NCI-H2196 (cell line): ENCODE measurements around the gene CMTM4.
"Not testable (repeated sequence)": the region's sequence is repeated elsewhere in the genome, so short reads cannot be mapped to it uniquely, and the experiment has no call there.

Experiments
- DNase-seq: peaks from one replicate; lab custom pipeline; 2025; ENCODE audit not compliant: unreplicated experiment; lab: John Stamatoyannopoulos, UW

Gene CMTM4

DNA sequence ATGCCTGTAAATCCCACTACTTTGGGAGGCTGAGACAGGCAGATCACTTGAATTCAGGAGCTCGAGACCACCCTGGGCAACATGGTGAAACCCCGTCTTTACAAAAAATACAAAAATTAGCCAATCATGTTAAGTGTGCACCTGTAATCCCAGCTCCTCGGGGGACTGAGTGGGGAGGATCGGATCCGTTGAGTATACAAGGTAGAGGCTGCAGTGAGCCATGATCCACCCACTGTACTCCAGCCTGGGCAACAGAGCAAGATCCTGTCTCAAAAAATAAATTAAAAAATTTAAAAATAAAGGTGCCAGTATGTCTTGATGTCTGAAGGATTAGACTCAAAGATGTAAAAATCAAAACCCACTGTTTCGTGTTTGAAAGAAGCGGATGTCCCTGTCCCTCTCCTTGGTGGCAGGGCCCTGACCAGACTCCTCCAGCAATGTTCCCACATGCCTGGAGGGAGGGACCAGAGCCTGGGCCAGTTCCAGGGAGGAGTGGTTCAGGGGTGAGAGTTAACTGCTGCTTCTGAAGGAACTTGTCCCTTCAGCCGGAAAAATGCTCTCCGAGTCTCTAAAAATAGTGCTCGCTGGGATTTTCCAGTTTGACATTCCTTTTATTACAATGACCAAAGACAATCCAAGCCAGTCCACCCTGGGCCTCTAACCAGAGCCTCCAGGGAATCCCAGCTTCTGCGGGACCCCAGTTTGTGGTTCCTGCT is 9.4 kb upstream of the CMTM4 start:
- no peak for DNase-seq

DNA sequence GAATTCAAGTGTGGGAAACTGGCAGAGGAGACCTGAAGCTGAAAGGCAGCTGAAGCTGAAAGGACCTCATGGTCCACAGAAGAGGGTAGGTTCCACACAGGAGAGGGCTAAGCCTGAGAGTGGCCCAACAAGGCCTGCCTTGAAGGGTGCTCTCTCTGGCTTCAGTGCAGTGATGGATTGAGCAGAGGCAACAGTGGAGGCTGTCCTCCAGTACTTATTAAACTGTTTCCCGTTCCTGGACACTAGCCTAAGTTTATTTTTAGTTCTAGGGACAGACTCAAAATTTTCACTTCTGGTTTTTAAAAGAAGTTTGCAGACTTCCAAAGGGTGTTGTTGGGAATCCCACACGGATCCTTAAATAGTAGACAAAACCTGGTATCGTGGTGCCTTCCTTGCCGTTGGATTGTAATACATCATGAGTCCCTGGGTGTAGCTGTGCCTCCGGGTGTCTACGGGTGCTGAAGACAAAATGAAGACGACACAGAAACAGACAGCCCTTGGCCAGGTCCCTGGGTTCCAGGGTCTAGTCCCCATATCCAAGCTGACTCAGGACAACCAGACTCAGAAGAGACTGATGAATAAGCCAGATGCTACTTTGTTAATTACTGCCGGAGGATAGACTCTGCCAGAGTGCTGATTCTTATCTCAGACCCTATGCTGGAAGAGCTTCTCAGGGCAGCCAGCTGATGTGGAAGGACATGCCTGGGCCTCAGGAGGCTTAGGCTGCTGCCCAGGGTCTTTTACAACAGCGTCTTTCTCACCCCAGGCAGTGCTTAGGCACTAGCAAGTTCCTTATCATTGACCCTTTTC is 7.1 kb upstream of the CMTM4 start:
- no peak for DNase-seq

DNA sequence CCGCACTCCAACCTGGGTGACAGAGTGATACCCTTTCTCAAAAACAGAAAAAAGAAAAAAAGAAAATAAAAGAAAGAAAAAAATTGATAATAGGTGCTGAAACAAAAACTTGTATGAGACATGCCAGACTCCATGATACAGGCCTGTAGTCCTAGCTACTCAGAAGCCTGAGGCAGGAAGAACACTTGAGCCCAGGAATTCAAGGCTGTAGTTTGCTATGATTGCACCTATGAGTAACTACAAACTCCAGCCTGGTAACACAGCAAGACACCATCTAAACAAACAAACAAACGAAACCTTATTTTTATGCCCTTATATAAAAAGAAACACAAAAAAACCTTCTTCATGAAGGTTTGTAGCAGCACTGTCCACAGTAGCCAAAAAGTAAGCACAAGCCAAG is 5.0 kb upstream of the CMTM4 start:
- DNase-seq: no peak

DNA sequence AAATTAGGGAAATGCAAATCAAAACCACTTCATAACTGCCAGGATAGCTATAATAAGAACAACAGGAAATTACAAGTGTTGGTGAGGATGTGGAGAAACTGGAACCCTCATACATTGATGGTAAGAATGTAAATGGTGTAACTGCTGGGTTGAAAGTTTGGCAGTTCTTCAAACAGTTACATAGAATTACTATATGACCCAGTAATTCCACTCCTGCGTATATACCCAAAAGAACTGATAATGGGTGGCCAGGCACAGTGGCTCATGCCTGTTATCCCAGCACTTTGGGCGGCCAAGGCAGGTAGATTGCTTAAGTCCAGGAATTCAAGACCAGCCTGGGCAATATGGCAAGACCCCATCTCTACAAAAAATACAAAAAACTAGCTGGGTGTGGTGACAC is 4.5 kb upstream of the CMTM4 start:
- no peak for DNase-seq

DNA sequence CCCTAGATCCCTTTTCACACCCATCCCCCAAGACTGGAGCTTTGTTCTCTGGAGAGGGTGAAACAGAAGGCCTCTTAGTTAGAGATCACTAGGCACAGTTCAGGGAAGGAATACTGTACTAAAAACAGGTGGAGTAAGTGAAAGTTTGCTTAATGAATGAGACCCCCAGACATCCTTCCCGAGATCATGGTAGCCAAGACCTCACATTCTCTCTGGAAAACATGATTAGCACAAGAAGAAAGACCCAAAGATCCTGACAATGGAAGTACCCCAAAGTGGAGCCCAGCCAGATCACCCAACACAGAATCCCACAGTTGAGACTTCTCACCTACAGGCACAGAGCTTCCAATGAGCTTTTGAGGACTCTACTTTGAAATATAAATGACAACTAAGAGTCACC is 3.4 kb upstream of the CMTM4 start:
- no peak for DNase-seq

DNA sequence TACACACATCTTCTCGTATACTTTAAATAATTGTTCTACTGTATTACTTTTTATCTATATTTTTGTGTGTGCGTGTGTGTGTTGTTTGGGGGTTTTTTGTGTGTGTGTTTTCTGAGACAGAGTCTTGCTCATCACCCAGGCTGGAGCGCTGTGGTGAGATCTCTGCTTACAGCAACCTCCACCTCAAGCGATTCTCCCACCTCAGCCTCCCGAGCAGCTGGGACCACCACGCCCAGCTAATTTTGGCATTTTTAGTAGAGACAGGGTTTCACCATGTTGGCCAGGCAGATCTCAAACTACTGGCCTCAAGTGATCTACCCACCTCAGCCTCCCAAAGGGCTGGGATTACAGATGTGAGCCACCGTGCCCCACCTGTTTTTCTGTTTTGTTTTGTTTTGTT is 1.5 kb upstream of the CMTM4 start:
- DNase-seq: no peak

DNA sequence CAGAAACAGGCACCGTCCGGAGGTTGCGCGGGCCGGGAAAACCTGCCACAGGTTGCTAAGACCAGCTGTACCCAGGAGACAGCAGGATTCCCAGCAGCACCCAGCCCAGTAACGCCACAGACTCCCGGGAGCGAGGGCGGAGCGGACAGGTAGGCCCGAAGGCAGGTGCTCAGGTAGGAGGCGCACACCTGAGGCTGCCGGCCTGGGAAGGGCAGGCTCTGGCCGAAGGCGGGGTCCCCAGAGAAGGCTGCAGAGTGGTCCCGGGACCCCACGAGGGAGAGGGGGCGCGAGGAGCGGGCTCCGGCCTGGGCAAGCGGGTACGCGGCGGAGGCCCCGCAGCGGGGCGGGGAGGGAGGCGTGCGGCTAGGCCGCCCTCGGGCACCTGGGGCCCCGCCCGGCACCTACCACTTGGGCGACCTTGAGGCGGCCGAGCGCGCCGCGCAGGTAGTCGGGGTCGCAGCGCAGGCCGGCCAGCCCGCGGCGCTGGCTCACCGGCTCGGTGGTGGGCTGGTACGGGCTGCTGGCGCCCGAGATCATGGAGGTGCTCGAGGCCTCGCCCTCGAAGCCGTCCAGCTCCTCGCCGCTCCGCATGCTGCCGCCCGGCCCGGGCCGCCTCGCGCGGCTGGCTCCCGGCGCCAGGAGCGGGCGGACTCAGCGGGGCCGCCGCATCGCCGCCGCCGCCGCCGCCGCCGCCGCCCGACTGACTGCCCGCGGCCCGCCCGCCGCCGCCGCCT is 441 bp downstream of the CMTM4 start:
- peak; percentile 2 for DNase-seq

DNA sequence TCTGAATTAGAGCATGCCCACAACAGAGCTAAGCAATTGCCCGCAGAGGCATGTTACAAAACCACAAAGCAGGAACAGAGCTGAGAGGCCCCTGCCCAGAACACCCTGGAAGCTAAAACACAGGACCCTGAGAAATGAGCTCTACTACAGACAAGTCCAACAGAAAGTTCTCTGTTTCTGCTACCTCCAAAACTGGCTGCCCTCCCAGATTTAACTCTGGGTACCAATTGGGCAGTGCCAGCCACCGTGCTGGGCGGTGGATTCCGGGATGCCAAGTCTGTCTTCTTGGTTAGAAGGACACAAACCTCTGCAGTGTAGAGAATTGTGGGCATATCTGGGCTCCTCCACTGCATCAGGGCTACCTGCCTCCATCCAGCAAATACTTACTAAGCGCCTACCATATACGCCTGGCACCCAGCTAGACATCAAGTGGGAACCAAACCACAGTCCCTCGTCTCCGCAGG is 1.0 kb downstream of the CMTM4 start:
- no peak for DNase-seq

DNA sequence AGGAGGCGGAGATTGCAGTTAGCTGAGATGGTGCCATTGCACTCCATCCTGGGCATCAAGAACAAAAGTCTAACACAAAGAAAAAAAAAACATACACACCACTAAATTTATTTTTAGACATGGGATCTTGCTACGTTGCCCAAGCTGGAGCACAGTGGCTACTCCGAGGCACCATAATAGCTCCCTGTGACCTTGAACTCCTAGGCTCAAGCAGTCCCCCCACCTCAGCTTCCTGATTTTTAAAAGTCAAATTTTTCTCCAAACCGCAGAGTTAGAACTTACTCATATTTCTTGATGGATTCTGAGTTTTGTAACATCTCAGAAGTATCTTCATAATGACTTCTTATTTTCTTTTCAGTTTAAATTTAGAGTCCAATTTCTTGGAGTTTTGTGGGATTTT is 3.4 kb downstream of the CMTM4 start:
- DNase-seq: no peak

DNA sequence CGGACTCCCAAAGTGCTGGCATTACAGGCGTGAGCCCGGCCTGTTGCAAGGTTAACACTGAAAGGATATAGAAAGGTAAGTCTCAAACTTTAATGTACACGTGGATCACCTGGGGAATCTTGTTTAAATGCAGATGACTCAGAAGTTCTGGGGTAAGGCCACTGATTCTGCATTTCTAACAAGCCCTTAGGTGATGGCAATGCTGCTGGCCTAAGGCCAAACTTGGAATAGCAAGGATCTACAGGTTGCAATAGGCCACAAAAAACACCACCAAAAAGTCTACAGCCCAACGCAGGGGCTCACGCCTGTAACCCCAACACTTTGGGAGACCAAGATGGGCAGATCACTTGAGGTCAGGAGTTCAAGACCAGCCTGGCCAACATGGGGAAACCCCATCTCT is 4.2 kb downstream of the CMTM4 start:
- DNase-seq: no peak

DNA sequence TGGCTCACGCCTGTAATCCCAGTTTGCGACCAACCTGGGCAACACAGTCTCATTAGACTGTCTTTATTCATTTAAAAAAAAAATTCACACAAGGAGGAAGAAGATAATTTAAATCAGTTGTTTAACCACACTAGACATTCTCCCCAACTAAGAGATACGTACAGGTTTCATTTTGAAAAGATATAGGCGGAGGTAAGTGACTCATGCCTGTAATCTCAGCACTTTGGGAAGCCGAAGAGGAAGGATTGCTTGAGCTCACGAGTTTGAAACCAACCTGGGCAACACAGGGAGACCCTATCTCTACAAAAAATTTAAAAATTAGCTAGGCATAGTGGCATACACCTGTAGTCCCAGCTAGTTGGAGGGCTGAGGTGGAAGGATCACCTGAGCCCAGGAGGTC is 5.3 kb downstream of the CMTM4 start:
- DNase-seq: no peak

DNA sequence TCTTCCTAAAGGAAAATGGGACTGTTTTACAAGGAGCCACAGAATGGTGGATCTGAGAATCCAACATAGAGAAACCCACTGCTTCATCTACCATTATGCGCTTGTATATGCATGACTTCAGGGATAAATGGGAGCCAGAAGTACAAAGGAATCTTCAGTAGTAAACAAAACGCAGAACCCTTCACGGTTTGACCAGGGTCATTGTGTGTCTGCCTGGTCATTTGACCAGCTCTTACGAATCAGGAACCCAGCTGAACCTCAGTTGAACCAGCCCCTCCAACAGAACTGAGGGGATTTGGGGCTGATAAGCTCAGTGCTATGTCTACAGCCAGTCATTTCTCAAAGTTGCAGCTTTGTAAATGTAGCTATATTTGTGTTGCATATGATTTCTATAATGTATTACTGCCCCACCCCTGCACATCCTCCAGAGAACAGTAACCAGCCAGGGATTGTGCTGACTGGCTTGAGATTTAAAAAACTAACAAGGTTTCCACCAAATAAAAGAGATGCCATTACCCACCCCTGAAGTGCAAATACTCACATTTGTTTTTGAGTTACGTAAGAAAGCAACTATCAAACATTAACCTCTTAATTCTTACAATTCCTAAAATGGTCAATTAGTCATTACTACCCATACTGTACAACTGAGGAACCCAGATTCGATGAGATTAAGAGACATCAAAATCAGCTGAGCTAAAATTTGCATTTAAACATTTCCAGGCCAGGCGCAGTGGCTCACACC is 6.3 kb downstream of the CMTM4 start:
- DNase-seq: no peak

DNA sequence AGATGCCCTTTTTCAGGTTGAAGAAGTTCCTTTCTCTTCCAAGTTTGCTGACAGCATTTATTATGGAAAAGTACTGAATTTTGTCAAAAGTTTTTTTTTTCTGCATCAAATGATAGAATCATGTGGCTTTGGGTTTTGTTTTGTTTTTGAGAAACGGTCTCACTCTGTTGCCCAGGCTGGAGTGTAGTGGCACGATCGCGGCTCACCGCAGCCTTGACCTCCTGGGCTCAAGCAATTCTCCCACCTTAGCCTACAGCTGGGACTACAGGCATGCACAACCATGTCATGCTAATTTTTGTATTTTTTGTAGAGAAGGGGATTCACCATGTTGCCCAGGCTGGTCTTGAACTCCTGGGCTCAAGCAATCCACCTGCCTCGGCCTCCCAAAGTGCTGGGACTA is 7.3 kb downstream of the CMTM4 start:
- no peak for DNase-seq

DNA sequence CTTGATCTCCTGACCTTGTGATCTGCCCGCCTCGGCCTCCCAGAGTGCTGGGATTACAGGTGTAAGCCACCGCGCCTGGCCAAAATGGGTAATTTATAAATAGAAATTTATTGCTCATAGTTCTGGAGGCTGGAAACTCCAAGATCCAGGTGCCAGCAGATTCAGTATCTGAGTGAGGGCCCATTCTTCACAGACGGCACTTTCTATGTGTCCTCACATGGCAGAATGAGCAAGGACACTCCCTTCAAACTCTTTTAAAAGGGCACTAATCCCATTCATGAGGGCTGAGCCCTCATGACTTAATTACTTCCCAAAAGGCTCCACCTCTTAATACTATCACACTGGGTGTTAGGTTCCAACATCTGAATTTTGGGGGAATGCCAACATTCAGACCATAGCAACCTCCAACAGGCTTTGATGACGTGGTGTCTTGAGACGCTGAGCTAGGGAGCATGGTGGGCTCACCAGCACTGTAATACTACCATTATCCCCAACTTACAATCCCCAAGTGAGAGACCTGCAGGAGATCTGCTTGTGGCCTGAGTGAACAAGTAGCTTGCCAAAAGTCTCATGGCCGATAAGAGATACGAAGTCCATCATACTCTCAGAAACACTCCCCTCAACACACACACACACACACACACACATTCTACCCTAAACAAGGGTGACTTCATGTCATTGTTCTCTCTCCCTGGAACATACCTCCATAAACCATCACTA is 8.5 kb downstream of the CMTM4 start:
- no peak for DNase-seq

DNA sequence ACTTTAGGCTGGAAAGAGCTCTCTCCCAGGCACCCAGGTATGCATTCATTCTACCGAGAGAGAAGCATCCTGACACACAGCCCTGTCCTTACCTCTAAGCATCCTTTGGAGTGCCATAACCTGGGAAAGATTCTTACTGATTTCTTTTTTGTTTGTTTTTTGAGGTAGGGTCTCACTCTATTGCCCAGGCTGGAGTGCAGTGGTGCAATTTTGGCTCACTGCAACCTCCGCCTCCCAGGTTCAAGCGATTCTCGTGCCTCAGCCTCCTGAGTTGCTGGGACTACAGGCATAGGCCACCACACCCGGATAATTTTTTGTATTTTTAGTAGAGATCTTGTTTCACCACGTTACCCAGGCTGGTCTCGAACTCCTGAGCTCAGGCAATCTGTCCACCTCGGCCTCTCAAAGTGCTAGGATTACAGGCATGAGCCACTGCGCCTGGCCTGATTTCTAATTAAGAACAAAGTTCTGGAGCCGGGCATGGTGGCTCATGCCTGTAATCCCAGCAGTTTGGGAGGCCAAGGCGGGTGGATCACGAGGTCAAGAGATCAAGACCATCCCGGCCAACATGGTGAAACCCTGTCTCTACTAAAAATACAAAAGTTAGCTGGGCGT is 10.9 kb downstream of the CMTM4 start:
- not testable (repeated sequence) for DNase-seq

DNA sequence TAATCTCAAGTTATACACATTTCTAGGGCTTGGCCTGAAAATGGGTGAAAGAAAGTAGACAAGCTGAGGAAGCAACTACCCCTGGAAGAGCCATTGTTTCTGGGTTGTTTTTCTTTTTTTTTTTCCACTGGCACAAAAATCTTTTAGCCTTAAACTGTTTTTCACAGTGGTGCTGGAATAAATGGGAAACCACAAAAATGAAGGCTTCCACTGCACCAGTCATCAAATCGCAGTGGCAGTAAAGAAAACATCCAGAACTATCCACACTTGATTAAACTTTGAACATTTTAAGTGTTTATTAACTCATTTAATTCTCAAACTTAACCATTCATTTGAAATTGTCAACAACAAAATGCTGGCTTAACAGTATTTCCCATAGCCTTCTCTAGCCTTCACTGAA is 14.3 kb downstream of the CMTM4 start:
- no peak for DNase-seq

DNA sequence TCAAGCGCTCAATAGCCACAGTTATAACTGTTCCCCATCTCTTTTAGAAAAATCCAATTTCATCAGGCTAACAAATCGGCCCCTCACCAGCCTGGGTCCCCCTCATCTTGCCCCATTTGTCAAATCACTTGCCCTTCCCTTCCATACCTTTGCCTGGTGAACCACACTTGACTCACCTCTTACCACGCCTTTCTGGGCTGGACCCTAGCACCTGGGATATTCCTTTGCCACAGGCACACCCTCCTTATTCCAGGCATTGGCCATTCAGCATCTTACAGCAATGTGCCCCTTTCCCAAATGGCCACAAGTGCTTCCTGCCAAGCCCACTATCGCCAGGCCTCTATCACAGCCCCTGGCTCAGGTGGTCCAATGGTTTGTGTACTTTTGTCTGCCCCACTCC is 14.9 kb downstream of the CMTM4 start:
- DNase-seq: no peak

DNA sequence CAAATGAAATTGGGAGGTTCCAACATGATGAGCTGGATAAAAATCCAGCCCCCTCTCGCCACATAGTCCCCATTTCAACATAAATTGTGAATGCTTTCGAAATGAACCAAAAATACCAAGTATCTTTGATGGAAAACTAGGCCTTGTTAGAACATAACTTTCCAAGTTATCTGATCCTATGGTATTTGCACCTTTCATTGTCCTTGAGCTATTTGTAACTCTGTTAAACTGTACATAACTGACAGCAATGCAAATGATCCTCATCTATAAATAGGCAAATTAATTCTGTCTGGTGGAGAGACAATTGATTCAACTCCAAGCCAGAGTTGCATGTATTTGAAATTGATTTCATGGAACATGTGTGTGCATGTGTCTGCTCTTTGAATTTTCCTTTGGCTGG is 18.2 kb downstream of the CMTM4 start:
- no peak for DNase-seq

DNA sequence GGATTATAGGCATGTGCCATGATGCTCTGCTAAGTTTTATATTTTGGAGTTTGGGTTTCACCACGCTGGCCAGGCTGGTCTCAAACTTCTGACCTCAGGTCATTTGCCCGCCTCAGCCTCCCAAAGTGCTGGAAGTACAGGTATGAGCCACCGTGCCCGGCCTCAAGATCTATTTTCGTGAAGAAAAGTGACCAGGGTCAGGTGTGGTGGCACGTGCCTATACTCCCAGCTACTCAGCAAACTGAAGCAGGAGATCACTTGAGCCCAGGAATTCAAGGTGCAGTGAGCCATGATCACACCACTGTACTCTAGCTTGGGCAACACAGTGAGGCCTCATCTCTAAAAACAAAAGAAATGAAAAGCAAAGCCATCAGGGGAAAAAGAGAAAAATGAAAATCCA is 18.7 kb downstream of the CMTM4 start:
- no peak for DNase-seq

DNA sequence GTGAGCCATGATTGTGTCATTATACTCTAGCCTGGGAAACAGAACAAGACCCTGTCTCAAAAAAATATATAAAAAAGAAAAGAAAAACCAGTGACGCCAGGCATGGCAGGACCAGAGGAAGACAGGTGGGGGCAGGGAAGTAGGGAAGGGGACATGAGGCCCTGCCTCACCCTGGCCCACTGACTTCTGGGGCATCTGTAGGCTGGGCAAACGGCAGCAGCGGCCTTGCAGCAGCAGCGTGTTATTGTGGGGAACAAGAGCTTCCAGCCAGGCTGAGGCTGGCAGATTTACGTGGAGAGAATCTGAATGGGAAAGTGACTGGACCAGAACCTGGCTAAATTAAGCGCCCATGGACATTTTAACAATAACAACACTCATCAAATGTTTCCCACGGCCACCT is 19.4 kb downstream of the CMTM4 start:
- no peak for DNase-seq
